HCT116 (cell line): ENCODE measurements around the gene CENPT. TPM values are rescaled to one million over a fixed set of nuclear protein-coding genes. Genes with fewer than 3 reads are reported as not detected.

Source experiments
- ATAC-seq: fragments of 200-7000 bp; cut with Tn5 transposase; 2 replicates; pipeline ENCODE4 v1.9.1; 2020; ENCODE audit warnings: mild to moderate bottlenecking, moderate library complexity
- BruUV-seq: library from RNA; stranded (reverse); fragments of 400-500 nt; replicated peaks from 2 replicates; lab custom pipeline; 2021; lab: Mats Ljungman, UMichigan
- CTCF ChIA-PET: fragments of 300-600 bp; sonication (Branson Sonifier 250); formaldehyde crosslinking; loops from one replicate; lab custom pipeline; 2021; ENCODE audit warnings: antibody characterized with exemption; lab: Charles Lee
- POLR2A ChIA-PET: fragments of 300-600, 350-600 bp; sonication (Branson Sonifier 250); formaldehyde crosslinking; loops from one replicate; lab custom pipeline; 2021; ENCODE audit warnings: antibody characterized with exemption; lab: Charles Lee
- RAD21 ChIA-PET, 2 experiments: fragments of 300-600 bp; sonication (Branson Sonifier 250); formaldehyde crosslinking; loops; one replicate each; lab custom pipeline; 2023; ENCODE audit warnings: low total read pairs in 2 of 2; ENCODE audit not compliant: uncharacterized antibody in 2 of 2, unreplicated experiment in 2 of 2, low non-redundant PET in 1 of 2; lab: Charles Lee
- DNase-seq: peaks from one replicate; pipeline ENCODE4 v3.0.0-alpha.2; 2010; ENCODE audit warnings: low read depth, low spot score
- H2AFZ ChIP-seq: fragments of 200-600 bp; shearing (Covaris generic), sonication (generic); 2 replicates; pipeline ENCODE4 v1.6.1; 2017; ENCODE audit warnings: low read depth, mixed run types, mixed read lengths, antibody characterized with exemption, low read length; ENCODE audit not compliant: poor library complexity, severe bottlenecking
- H3K27ac ChIP-seq: 2 replicates; pipeline ENCODE4 v1.5.1; 2012; ENCODE audit warnings: low read depth, low read length
- H3K27me3 ChIP-seq: fragments of 200-600 bp; sonication (generic); 2 replicates; pipeline ENCODE4 v1.6.1; 2016; ENCODE audit warnings: mixed run types, low read length, mixed read lengths; ENCODE audit not compliant: insufficient read depth
- H3K36me3 ChIP-seq, 2 experiments: fragments of 200-500 bp in 1 of 2; fragments of 200-600 bp in 1 of 2; sonication (Bioruptor generic) in 1 of 2; sonication (generic) in 1 of 2; 2 replicates each; pipeline versions ENCODE4 v1.5.1 to v1.6.1; 2014 to 2016; ENCODE audit warnings: low read length in 2 of 2, inconsistent platforms in 1 of 2, mixed read lengths in 1 of 2, mixed run types in 1 of 2; ENCODE audit not compliant: insufficient read depth in 2 of 2, control insufficient read depth in 1 of 2
- H3K4me1 ChIP-seq, 2 experiments: fragments of 200-600 bp in 1 of 2; sonication (generic) in 1 of 2; 2 replicates each; pipeline versions ENCODE4 v1.5.1 to v1.6.1; 2012 to 2017; ENCODE audit warnings: low read length in 2 of 2, inconsistent platforms in 1 of 2, mild to moderate bottlenecking in 1 of 2, mixed read lengths in 1 of 2, mixed run types in 1 of 2, moderate library complexity in 1 of 2; ENCODE audit not compliant: insufficient read depth in 2 of 2, control insufficient read depth in 1 of 2
- H3K4me2 ChIP-seq: fragments of 200-600 bp; sonication (generic); 2 replicates; pipeline ENCODE4 v1.6.1; 2017; ENCODE audit warnings: mixed run types, low read length, mixed read lengths
- H3K4me3 ChIP-seq, 2 experiments: fragments of 200-600 bp in 1 of 2; sonication (generic) in 1 of 2; replicated peaks in 1 of 2; 2 replicates each; pipeline ENCODE4 v1.5.1; 2011 to 2016; ENCODE audit warnings: low read length in 2 of 2, control low read depth in 1 of 2, low read depth in 1 of 2, mild to moderate bottlenecking in 1 of 2, mixed read lengths in 1 of 2, mixed run types in 1 of 2
- H3K79me2 ChIP-seq: fragments of 200-600 bp; sonication (generic); 2 replicates; pipeline ENCODE4 v1.6.1; 2017; ENCODE audit warnings: mild to moderate bottlenecking, mixed run types, low read length, moderate library complexity, mixed read lengths; ENCODE audit not compliant: insufficient read depth
- H3K9ac ChIP-seq: fragments of 200-600 bp; sonication (generic); 2 replicates; pipeline ENCODE4 v1.6.1; 2016; ENCODE audit warnings: low read length, mixed read lengths
- H3K9me2 ChIP-seq: fragments of 200-600 bp; sonication (generic), shearing (Covaris generic); 2 replicates; pipeline ENCODE4 v1.6.1; 2017; ENCODE audit warnings: mixed run types, mild to moderate bottlenecking, moderate library complexity; ENCODE audit not compliant: insufficient read depth
- H3K9me3 ChIP-seq, 2 experiments: fragments of 200-500 bp in 1 of 2; fragments of 200-600 bp in 1 of 2; sonication (Bioruptor generic) in 1 of 2; sonication (generic) in 1 of 2; 2 replicates each; pipeline ENCODE4 v1.6.1; 2014 to 2017; ENCODE audit warnings: low read length in 2 of 2, mixed read lengths in 2 of 2, inconsistent platforms in 1 of 2, low read depth in 1 of 2, mild to moderate bottlenecking in 1 of 2, mixed run types in 1 of 2, moderate library complexity in 1 of 2; ENCODE audit not compliant: control insufficient read depth in 1 of 2, insufficient read depth in 1 of 2
- H4K20me1 ChIP-seq: fragments of 200-600 bp; sonication (generic), shearing (Covaris generic); 2 replicates; pipeline ENCODE4 v1.6.1; 2017; ENCODE audit warnings: mixed run types, mild to moderate bottlenecking, moderate library complexity; ENCODE audit not compliant: insufficient read depth
- CBX3 ChIP-seq: IDR thresholded peaks from 2 replicates; pipeline ENCODE4 v1.6.1; 2012; ENCODE audit warnings: low read depth
- CTCF ChIP-seq, 3 experiments: fragments of 200-600 bp in 1 of 3; sonication (generic) in 1 of 3; IDR thresholded peaks in 2 of 3; conservative IDR thresholded peaks in 1 of 3; 2 replicates each; pipeline ENCODE4 v1.5.1; 2012 to 2017; ENCODE audit warnings: low read depth in 2 of 3, low read length in 2 of 3, antibody characterized with exemption in 1 of 3, borderline replicate concordance in 1 of 3, control low read depth in 1 of 3, mild to moderate bottlenecking in 1 of 3, mixed read lengths in 1 of 3, mixed run types in 1 of 3, moderate library complexity in 1 of 3; ENCODE audit not compliant: insufficient read depth in 1 of 3
- EGR1 ChIP-seq: IDR thresholded peaks from 2 replicates; pipeline ENCODE4 v1.6.1; 2012; ENCODE audit warnings: low read depth
- MAX ChIP-seq: IDR thresholded peaks from 2 replicates; pipeline ENCODE4 v1.6.1; 2012
- TCF7L2 ChIP-seq: IDR thresholded peaks from 2 replicates; pipeline ENCODE4 v1.7.0; 2011; ENCODE audit warnings: borderline replicate concordance, inconsistent platforms; ENCODE audit not compliant: insufficient read depth, insufficient read length; ENCODE audit errors: extremely low read depth
- ZBTB33 ChIP-seq: IDR thresholded peaks from 2 replicates; pipeline ENCODE4 v1.6.1; 2011; ENCODE audit warnings: mild to moderate bottlenecking, low read length, moderate library complexity; ENCODE audit not compliant: insufficient replicate concordance; ENCODE audit errors: extremely low read depth
- ZFX ChIP-seq: fragments of 450-650 bp; IDR thresholded peaks from 2 replicates; pipeline ENCODE4 v1.6.1; 2017
- intact Hi-C: fragments of 100-400 bp; cut with micrococcal nuclease; formaldehyde crosslinking; loops from 2 replicates; pipeline ENCODE4 v1.10.0; 2022
- total RNA-seq: library from RNA; stranded (reverse); gene quantifications from one replicate; pipeline ENCODE4 v1.2.1, GENCODE V29; 2021; ENCODE audit not compliant: unreplicated experiment

Gene CENPT
- total RNA-seq, 1 experiment from 2014 or later: 40.5 TPM

GRCh38 chr16:67825906-67826305, 21.6 kb downstream of the CENPT start:
- CTCF ChIA-PET: interaction anchor here (2.3 kb wide), 1 partner anchor 9 kb away, joined by 10 read pairs; no protein-coding TSS in a partner anchor
- BruUV-seq: no TSS peak
- intact Hi-C loops: no loop called here

More at GRCh38 chr16:67825906-67826305, 21.6 kb downstream of the CENPT start:
- no peak overlapping the region for H3K4me3 ChIP-seq
- DNase-seq: no peak
- no peaks in the 10 kb centered on the region for H3K79me2 ChIP-seq
- POLR2A ChIA-PET: no interaction called here
- RAD21 ChIA-PET: no interaction called here
- no peak overlapping the region for H3K9ac ChIP-seq
- no peaks in the 10 kb centered on the region for H3K9me3 ChIP-seq
- no peaks in the 10 kb centered on the region for H3K9me2 ChIP-seq
- peaks cover 10 to 14% of the 10 kb centered on the region in 2 experiments; a peak in 3 of 4 replicates for H3K36me3 ChIP-seq
- H3K4me2 ChIP-seq: no peak overlapping the region
- H2AFZ ChIP-seq: no peak overlapping the region
- no peaks in the 10 kb centered on the region for H4K20me1 ChIP-seq
- no peak for ATAC-seq
- TF ChIP-seq TCF7L2 (no peak), EGR1 (no peak), CTCF (IDR thresholded peaks at IDR 0.05 in 2 of 3, conservative IDR thresholded peaks at IDR 0.05 in 1 of 3; ENCODE audit: borderline replicate concordance in 1 of 3, insufficient read depth in 1 of 3, low read depth in 2 of 3, low read length in 2 of 3) (no peak), MAX (no peak), CBX3 (no peak), ZFX (no peak), ZBTB33 (no peak)
- H3K27ac ChIP-seq: no peak overlapping the region
- H3K4me1 ChIP-seq: no peaks in the 10 kb centered on the region
- H3K27me3 ChIP-seq: no peaks in the 10 kb centered on the region
